Activated CD4-positive, alpha-beta T cell treated with anti-CD3 and anti-CD28 coated beads for 36 hours (primary cell): ENCODE data around the gene PDIA2. TPM values are rescaled to one million over a fixed set of nuclear protein-coding genes. Genes with fewer than 3 reads are reported as not detected.

Source experiments
- ATAC-seq: fragments of 200-7000 bp; cut with Tn5 transposase; one replicate; pipeline ENCODE4 v1.10.0; 2021; ENCODE audit warnings: mild to moderate bottlenecking, moderate library complexity
- CTCF ChIA-PET: fragments of 350-600 bp; sonication (Branson Sonifier 250); formaldehyde crosslinking; loops from one replicate; lab custom pipeline; 2021; ENCODE audit warnings: antibody characterized with exemption; lab: Charles Lee
- POLR2A ChIA-PET: fragments of 350-600 bp; sonication (Branson Sonifier 250); formaldehyde crosslinking; loops from one replicate; lab custom pipeline; 2021; ENCODE audit warnings: antibody characterized with exemption, inconsistent platforms; lab: Charles Lee
- DNase-seq: peaks from one replicate; pipeline ENCODE4 v3.0.0-alpha.2; 2020
- H3K27ac Mint-ChIP-seq: one replicate; pipeline ENCODE4 v1.8.0; 2021; ENCODE audit warnings: mixed read lengths
- H3K27me3 Mint-ChIP-seq: one replicate; pipeline ENCODE4 v1.8.0; 2021; ENCODE audit warnings: mixed read lengths
- H3K36me3 Mint-ChIP-seq: one replicate; pipeline ENCODE4 v1.8.0; 2021; ENCODE audit warnings: low read depth, mixed read lengths
- H3K4me1 Mint-ChIP-seq: one replicate; pipeline ENCODE4 v1.8.0; 2021; ENCODE audit warnings: mixed read lengths
- H3K4me3 Mint-ChIP-seq: one replicate; pipeline ENCODE4 v1.8.0; 2021; ENCODE audit warnings: mild to moderate bottlenecking, moderate library complexity, mixed read lengths
- H3K9me3 Mint-ChIP-seq: one replicate; pipeline ENCODE4 v1.8.0; 2021; ENCODE audit warnings: low read depth, mixed read lengths
- intact Hi-C, 2 experiments: fragments of 100-400 bp; cut with DNase I in 1 of 2; cut with micrococcal nuclease in 1 of 2; formaldehyde crosslinking; loops; one replicate each; pipeline versions ENCODE4 v1.14.2 to v1.15.1; 2022 to 2024; cut with DNase I, micrococcal nuclease
- total RNA-seq, 2 experiments: library from RNA; stranded (reverse); gene quantifications; one replicate each; pipeline ENCODE4 v1.2.3, GENCODE V29; 2021

The PDIA2 gene
- total RNA-seq, 2 experiments from 2014 or later, result not detected

DNA sequence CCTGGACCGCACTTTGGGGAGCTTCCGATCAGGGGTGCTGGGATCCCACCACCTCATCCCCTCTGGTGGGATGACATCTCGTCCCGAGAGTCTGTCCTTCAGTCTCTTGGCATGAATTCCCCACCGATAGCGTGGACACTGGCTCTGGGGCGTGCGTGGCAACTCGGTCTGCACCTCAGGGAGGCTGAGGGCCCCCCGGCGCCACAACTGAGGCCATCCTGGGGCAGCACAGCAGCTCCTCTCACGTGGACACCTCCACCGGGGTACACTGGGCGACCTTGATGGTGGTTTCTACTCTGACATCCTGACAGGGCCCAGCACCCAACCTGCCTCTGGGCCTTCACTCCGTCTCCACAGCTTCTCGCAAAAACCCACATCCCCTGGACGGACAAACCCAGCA, 8.6 kb downstream of the PDIA2 start:
- no peaks in the 10 kb centered on the region for H3K27me3 Mint-ChIP-seq
- ChIA-PET CTCF (interaction anchor here (0.7 kb wide), 1 partner anchor 485 kb away, joined by 3 read pairs; no protein-coding TSS in a partner anchor), POLR2A (no interaction called here)
- H3K4me1 Mint-ChIP-seq, result no peaks in the 10 kb centered on the region
- no peaks in the 10 kb centered on the region for H3K9me3 Mint-ChIP-seq
- H3K4me3 Mint-ChIP-seq, result no peak overlapping the region
- DNase-seq (no peak), ATAC-seq (no peak)
- peaks cover 27% of the 10 kb centered on the region for H3K36me3 Mint-ChIP-seq
- no peak overlapping the region for H3K27ac Mint-ChIP-seq
- intact Hi-C loops, result no loop called here

DNA sequence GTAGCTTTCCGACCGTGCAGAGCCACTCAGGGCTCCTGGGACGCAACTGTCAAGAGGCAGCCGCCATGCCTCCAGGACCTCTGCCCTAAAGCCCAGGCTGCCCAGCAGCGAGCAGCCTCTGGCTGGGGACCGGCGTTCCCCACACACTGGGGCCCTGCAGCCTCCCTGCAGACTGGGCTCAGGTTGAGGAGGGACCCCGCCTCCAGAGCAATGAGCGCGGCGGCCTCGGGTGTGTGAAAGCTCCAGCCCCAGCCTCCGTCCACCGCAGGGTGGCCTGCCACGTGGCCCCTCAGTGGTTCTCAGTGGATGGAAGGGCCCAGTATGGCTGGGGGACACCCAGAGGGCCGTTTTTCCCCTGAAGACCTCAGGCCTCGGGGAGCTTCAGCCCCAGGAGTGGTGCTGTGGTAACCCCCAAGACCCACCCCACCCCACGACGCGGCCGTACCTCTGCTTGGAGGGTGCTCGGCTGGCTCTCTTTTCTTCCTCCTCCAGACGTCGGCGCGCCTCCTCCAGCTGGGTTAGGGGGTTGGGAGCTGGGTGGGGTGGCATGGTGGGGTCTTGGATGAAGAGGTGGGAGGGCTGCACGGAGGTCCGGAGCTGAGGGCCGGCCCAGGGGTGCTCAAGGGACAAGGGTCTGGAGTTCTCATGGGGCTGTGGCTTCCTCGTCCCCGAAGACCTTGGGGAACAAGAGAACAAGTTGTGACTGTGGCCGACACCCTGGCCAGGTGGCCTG, 10.2 kb downstream of the PDIA2 start:
- H3K4me1 Mint-ChIP-seq, result no peaks in the 10 kb centered on the region
- POLR2A ChIA-PET, result no interaction called here
- ATAC-seq, result no peak
- no peak overlapping the region for H3K27ac Mint-ChIP-seq
- H3K36me3 Mint-ChIP-seq, result peaks cover 18% of the 10 kb centered on the region
- no peak for DNase-seq
- CTCF ChIA-PET, result no interaction called here
- H3K27me3 Mint-ChIP-seq, result no peaks in the 10 kb centered on the region
- H3K4me3 Mint-ChIP-seq, result no peak overlapping the region
- H3K9me3 Mint-ChIP-seq, result no peaks in the 10 kb centered on the region
- intact Hi-C loops, result no loop called here

DNA sequence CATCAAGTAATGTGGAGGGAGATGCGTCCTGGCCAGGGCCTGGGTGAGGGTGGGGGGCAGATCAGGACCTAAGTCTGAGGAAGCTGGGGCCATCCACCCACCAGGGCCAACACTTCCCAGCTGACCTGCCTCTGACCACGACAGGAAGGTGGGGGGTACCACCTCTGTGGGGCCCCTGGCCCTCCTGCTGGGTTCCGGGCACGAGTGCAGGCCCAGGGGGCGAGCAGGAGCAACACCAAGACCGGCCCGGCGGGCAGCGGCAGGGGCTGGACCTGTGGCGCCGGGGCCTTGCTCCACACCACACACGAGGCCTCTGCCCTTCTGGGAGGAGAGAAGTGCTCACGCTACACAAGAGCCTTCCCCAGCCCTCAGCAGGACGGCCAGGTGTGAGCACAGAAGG, 13.3 kb downstream of the PDIA2 start:
- intact Hi-C loops, result no loop called here
- ChIA-PET POLR2A (no interaction called here), CTCF (no interaction called here)
- DNase-seq (no peak), ATAC-seq (no peak)
- Mint-ChIP-seq H3K27me3 (no peaks in the 10 kb centered on the region), H3K9me3 (no peaks in the 10 kb centered on the region), H3K4me1 (no peaks in the 10 kb centered on the region), H3K4me3 (no peak overlapping the region), H3K36me3 (peaks cover 13% of the 10 kb centered on the region), H3K27ac (no peak overlapping the region)

DNA sequence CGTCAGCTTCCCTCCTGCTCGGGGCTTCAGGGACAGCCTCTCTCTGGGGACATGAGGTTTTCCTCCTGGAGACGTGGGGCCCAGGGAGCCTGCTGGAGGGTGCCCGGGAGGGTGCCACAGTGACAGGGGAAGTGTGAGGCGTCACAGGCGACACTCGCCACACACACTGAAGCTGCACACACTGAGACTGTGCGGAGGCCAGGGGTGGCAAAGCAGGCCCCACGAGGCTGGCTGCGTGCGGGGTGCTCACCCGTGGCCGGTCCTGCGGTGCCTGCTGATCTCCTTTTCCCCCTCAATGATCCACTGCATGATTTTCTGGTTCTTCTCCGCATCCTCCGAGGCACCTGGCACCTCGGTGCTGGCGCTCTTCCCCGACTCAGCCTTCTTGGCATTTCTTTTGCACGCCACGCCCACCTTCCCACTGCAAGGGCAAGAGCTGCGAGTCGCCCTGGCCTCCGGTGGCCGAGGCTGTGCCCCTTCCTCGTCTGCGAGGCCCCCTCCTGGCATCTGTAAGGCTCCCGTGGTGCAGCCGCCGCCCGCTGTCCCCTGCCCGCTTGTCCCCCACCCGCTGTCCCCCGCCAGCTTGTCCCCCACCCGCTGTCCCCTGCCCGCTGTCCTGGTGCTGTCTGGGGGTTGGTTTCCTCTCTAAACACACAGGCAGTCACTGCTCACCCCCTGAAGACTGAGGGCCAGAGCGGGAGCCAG, 14.0 kb downstream of the PDIA2 start:
- H3K4me3 Mint-ChIP-seq, result no peak overlapping the region
- DNase-seq (no peak), ATAC-seq (no peak)
- ChIA-PET CTCF (no interaction called here), POLR2A (no interaction called here)
- intact Hi-C loops, result no loop called here
- no peaks in the 10 kb centered on the region for H3K9me3 Mint-ChIP-seq
- no peaks in the 10 kb centered on the region for H3K27me3 Mint-ChIP-seq
- H3K4me1 Mint-ChIP-seq, result no peaks in the 10 kb centered on the region
- peaks cover 8% of the 10 kb centered on the region for H3K36me3 Mint-ChIP-seq
- no peak overlapping the region for H3K27ac Mint-ChIP-seq

DNA sequence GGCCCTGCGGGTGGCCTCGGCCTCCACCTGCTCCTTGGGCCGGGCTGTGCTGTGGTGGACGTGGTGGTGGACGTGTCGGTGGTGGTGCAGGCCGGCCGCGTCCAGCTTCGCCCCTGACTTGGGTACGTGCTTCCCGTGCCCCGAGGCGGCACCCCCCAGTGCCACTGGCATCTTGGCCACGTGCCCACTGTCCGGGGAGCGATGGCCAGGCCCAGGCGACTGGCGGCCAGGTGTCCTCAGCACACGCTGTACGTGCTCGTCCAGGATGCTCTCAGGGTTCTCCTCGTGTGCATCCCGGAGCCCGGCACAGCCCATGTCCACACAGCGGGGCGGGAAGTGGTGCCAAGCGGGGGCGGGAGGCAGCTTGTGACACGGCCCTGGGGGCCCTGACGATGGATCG, 14.9 kb downstream of the PDIA2 start:
- no peaks in the 10 kb centered on the region for H3K27me3 Mint-ChIP-seq
- POLR2A ChIA-PET, result no interaction called here
- H3K36me3 Mint-ChIP-seq, result peaks cover 5% of the 10 kb centered on the region
- DNase-seq (no peak), ATAC-seq (no peak)
- H3K9me3 Mint-ChIP-seq, result no peaks in the 10 kb centered on the region
- H3K27ac Mint-ChIP-seq, result no peak overlapping the region
- CTCF ChIA-PET, result no interaction called here
- intact Hi-C loops, result no loop called here
- no peak overlapping the region for H3K4me3 Mint-ChIP-seq
- no peaks in the 10 kb centered on the region for H3K4me1 Mint-ChIP-seq

DNA sequence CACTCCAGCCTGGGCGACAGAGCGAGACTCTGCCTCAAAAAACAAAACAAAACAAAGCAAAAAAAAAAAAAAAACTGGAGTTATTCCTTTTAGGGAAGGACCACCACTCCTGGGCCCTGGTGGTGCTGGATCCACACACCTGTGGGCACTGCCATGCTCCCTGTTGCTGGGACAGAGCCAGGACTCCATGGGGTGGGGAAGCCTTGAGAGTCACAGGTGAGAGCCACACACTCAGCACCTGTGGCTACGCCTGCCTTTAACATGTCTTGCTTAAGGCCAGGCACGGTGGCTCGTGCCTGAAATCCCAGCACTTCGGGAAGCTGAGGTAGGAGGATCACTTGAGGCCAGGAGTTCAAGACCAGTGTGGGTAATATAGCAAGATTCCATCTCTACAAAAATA, 18.3 kb downstream of the PDIA2 start:
- ATAC-seq (no peak), DNase-seq (no peak)
- H3K27me3 Mint-ChIP-seq, result no peaks in the 10 kb centered on the region
- H3K4me1 Mint-ChIP-seq, result no peaks in the 10 kb centered on the region
- no peaks in the 10 kb centered on the region for H3K9me3 Mint-ChIP-seq
- POLR2A ChIA-PET, result no interaction called here
- H3K36me3 Mint-ChIP-seq, result peaks cover 14% of the 10 kb centered on the region
- no peak overlapping the region for H3K27ac Mint-ChIP-seq
- intact Hi-C loops, result no loop called here
- CTCF ChIA-PET, result interaction anchor here (0.6 kb wide), 1 partner anchor 105 kb away, joined by 3 read pairs; no protein-coding TSS in a partner anchor
- no peak overlapping the region for H3K4me3 Mint-ChIP-seq

DNA sequence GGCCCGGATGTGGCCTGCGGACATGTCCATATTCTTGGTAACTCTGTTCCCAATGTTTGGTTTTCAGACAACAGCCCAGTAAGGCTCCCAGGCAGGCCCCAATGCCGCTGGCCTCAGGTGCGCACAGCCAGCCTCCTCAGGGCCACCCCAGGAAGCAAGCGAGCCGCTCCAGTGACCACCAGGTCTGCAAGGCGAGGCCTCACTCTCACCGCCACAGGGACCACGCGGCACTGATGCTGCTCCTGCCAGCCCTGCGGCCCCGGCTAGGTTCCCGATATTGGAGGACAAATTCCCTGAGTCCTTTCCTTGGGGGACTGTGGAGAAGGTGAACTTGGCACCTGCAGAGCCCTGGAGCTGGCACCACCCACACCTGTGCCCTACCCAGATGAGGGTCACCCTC, 19.0 kb downstream of the PDIA2 start:
- Mint-ChIP-seq H3K27me3 (no peaks in the 10 kb centered on the region), H3K4me3 (no peak overlapping the region), H3K36me3 (peaks cover 15% of the 10 kb centered on the region), H3K4me1 (no peaks in the 10 kb centered on the region), H3K9me3 (no peaks in the 10 kb centered on the region), H3K27ac (no peak overlapping the region)
- CTCF ChIA-PET, result no interaction called here
- intact Hi-C loops, result no loop called here
- DNase-seq (no peak), ATAC-seq (no peak)
- POLR2A ChIA-PET, result interaction anchor here (0.6 kb wide), 1 partner anchor 45 kb away, joined by 3 read pairs; no protein-coding TSS in a partner anchor

DNA sequence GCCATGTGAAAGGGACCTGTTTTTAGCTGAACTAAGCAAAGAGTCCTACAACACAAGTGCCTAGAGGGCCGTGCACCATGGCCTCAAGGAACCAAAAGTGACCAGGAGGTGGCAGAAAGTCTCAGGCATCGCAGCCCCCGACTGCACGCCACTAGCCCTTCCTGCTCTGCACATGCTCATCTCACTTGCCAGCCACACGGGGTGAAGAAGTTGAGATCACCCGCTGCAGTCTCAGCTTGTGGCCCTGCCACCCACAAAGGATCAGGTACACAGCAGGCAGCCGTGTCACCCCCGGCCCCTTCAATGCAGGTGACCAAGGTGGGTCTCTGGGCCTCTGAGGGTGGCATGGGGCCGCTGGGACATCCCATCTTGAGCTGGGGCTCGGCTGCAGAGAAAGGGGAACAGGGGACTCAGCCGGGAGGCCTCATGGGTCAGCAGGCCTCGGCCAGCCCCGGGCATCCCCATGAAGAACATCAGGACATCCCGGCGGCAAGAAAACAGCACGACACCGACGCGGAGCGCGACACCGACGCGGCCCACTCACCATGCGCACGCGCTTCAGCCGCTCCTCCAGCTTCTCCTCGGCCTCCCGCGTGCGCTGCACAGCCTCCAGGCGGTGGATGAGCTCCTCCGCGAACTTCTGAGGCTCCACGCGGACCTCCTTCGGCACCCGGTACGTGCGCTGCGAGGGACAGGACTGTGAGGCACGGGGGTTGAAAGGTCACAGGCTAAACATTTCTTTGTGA, 21.0 kb downstream of the PDIA2 start:
- no peak for ATAC-seq
- DNase-seq, result no peak
- Mint-ChIP-seq H3K4me1 (no peaks in the 10 kb centered on the region), H3K36me3 (peaks cover 15% of the 10 kb centered on the region), H3K27me3 (no peaks in the 10 kb centered on the region), H3K4me3 (no peak overlapping the region), H3K9me3 (no peaks in the 10 kb centered on the region), H3K27ac (no peak overlapping the region)
- CTCF ChIA-PET, result no interaction called here
- POLR2A ChIA-PET, result no interaction called here
- intact Hi-C loops, result no loop called here

DNA sequence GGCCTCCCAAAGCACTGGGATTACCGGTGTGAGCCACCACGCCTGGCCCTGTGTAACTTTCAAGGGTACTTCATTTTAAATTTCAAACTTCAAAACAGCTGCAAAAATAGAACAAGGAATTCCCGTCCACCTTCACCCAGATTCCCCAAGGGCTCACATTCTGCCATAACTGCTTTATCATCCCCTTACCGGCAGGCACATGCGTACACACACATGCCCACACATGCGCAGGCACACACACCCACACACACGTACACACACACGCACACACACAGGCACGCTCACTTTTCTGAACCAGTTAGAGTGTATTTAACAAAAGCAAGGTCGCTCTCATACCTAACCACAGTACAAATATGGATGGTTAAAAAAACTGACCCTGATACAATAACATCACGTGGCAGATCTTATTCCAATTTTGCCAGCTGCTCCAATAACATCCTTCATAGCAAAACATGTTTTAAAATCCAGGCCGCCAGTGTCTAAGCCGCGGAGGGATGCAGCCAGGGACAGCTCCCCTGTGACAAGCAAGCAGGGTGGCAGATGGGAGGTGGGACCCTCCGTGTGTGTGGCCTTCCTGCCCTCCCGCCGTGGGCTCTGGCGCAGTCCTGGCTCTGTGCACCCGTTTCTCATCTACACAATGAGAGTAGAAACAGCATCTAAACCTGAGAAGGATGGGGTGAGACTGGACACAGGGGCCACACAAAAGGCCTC, 23.1 kb downstream of the PDIA2 start:
- H3K9me3 Mint-ChIP-seq, result no peaks in the 10 kb centered on the region
- DNase-seq, result no peak
- intact Hi-C loops, result no loop called here
- no peak overlapping the region for H3K27ac Mint-ChIP-seq
- H3K4me3 Mint-ChIP-seq, result no peak overlapping the region
- H3K4me1 Mint-ChIP-seq, result peaks cover 2% of the 10 kb centered on the region
- ChIA-PET CTCF (interaction anchor here (0.6 kb wide), 1 partner anchor 220 kb away, joined by 3 read pairs; no protein-coding TSS in a partner anchor), POLR2A (no interaction called here)
- no peaks in the 10 kb centered on the region for H3K27me3 Mint-ChIP-seq
- peaks cover 17% of the 10 kb centered on the region for H3K36me3 Mint-ChIP-seq
- no peak for ATAC-seq

DNA sequence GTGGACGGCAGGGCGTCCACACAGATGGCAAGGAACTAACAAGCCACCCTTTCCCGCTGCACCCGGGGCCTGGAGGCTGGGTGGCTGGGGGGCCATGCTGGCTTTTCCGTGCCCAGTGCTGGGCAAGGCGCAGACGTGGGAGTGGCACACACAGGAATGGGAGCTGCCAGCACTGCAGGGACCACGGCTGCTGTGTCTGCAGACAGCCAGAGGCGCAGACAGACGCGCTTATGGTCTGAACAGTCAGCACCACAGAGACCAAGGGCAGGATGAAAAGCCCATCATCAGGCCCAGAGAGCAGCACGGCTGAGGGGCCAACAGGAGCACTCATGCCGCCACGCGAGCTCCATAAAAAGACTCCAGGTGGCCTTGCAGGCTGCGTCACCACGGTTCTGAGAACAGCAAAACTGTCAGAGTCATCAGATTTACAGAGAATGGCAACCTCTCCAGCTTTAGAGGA, 24.0 kb downstream of the PDIA2 start:
- CTCF ChIA-PET, result interaction anchor here (0.6 kb wide), 1 partner anchor 219 kb away, joined by 3 read pairs; no protein-coding TSS in a partner anchor
- Mint-ChIP-seq H3K9me3 (no peaks in the 10 kb centered on the region), H3K36me3 (peaks cover 17% of the 10 kb centered on the region), H3K27ac (no peak overlapping the region), H3K4me1 (peaks cover 2% of the 10 kb centered on the region), H3K4me3 (no peak overlapping the region), H3K27me3 (no peaks in the 10 kb centered on the region)
- POLR2A ChIA-PET, result no interaction called here
- ATAC-seq, result no peak
- no peak for DNase-seq
- intact Hi-C loops, result no loop called here

DNA sequence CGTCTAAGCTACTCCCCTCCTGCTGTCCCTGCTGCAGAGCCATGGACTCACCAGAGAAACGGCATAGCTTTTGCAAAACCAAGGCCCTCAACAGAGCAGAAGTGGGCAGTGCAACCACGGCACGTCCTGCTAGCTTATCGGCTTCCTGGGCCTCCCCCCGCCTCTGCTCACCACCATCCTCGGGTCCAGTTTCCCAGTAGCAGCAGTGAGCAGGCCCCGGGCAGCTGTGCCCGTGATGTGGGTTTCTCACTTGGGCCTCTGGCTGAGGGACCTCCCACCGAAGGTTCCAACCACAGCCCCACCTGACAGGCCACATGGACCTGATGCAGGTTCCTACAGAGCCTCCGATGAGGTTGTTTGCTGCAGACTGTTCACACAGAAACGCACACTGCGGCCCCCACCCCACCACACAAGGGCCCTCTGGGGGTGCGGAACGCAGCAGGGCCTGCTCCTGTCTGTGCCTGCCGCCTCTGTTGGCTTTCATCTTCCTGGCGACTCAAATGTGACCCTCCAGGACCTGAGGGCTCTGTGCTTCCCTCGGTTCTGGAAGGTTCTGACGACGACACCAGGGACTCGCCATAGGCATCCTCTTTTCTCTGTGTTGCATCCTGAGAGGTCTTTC, 24.8 kb downstream of the PDIA2 start:
- Mint-ChIP-seq H3K27me3 (no peaks in the 10 kb centered on the region), H3K36me3 (peaks cover 19% of the 10 kb centered on the region), H3K9me3 (no peaks in the 10 kb centered on the region), H3K4me3 (no peak overlapping the region), H3K4me1 (peaks cover 2% of the 10 kb centered on the region), H3K27ac (no peak overlapping the region)
- DNase-seq, result no peak
- ChIA-PET CTCF (interaction anchor here (0.7 kb wide), 1 partner anchor 98 kb away, joined by 3 read pairs; no protein-coding TSS in a partner anchor), POLR2A (no interaction called here)
- no peak for ATAC-seq
- intact Hi-C loops, result no loop called here
